ENCODE measurements around the gene OSBPL6. TPM values are rescaled to one million over a fixed set of nuclear protein-coding genes. Genes with fewer than 3 reads are reported as not detected.

Gene OSBPL6
- polyA plus RNA-seq, 1 donor (not counting 4 experiments of a cell fraction or from before 2014, with no cell fraction given) = 11.6 TPM

- H3K27me3 ChIP-seq (ENCODE audit: control insufficient read depth, extremely low read depth, insufficient read depth, low read length) = no peaks in the 10 kb centered on the region
- H3K4me3 ChIP-seq (ENCODE audit: control insufficient read depth in 2 of 3, extremely low read depth in 1 of 3, insufficient read depth in 2 of 3, low read depth in 1 of 3, low read length in 3 of 3) = no peak overlapping the region
- no peak overlapping the region for H3K9ac ChIP-seq (ENCODE audit: control insufficient read depth, extremely low read depth, insufficient read depth, low read length)
- dilution Hi-C loops (cut with MboI; ENCODE audit: extremely low pct_ligation_motif_present, low sequenced_read_pairs) = no loop called here
- H3K9me1 ChIP-seq (ENCODE audit: control insufficient read depth, extremely low read depth, insufficient read depth, low read length) = no peaks in the 10 kb centered on the region
- no peaks in the 10 kb centered on the region for H4K20me1 ChIP-seq (ENCODE audit: control insufficient read depth, extremely low read depth, insufficient read depth, low read length)
- no peak overlapping the region for H3K4me2 ChIP-seq (ENCODE audit: control insufficient read depth, extremely low read depth, insufficient read depth, low read depth, low read length)
- DNase-seq (ENCODE audit: low read depth, low spot score) = no peak
- no peak overlapping the region for H2AFZ ChIP-seq (ENCODE audit: control insufficient read depth, low read length)
- no peaks in the 10 kb centered on the region for H3K9me3 ChIP-seq (ENCODE audit: control insufficient read depth, low read depth, low read length)
- no peak for FAIRE-seq
- H3K36me3 ChIP-seq (ENCODE audit: control insufficient read depth in 2 of 2, extremely low read depth in 1 of 2, insufficient read depth in 2 of 2, low read length in 2 of 2) = no peaks in the 10 kb centered on the region
- H3K4me1 ChIP-seq (ENCODE audit: control insufficient read depth, extremely low read depth, insufficient read depth, low read length) = no peaks in the 10 kb centered on the region
- no peaks in the 10 kb centered on the region for H3K79me2 ChIP-seq (ENCODE audit: control insufficient read depth, insufficient read depth, low read length)
- TF ChIP-seq, protein P1, sequence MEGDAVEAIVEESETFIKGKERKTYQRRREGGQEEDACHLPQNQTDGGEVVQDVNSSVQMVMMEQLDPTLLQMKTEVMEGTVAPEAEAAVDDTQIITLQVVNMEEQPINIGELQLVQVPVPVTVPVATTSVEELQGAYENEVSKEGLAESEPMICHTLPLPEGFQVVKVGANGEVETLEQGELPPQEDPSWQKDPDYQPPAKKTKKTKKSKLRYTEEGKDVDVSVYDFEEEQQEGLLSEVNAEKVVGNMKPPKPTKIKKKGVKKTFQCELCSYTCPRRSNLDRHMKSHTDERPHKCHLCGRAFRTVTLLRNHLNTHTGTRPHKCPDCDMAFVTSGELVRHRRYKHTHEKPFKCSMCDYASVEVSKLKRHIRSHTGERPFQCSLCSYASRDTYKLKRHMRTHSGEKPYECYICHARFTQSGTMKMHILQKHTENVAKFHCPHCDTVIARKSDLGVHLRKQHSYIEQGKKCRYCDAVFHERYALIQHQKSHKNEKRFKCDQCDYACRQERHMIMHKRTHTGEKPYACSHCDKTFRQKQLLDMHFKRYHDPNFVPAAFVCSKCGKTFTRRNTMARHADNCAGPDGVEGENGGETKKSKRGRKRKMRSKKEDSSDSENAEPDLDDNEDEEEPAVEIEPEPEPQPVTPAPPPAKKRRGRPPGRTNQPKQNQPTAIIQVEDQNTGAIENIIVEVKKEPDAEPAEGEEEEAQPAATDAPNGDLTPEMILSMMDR (optimal IDR thresholded peaks at IDR 0.05 in 1 of 3, IDR thresholded peaks at IDR 0.05 in 1 of 3, conservative IDR thresholded peaks at IDR 0.05 in 1 of 3; ENCODE audit: extremely low read depth in 1 of 3, insufficient read depth in 2 of 3, low read length in 3 of 3) = no peak
- no peak for TF ChIP-seq EZH2 (IDR thresholded peaks at IDR 0.05; ENCODE audit: low read length)
- H3K27ac ChIP-seq (ENCODE audit: control insufficient read depth, insufficient read depth, low read length) = no peak overlapping the region
Observed at GRCh38 chr2:178251151-178251955, 57.0 kb downstream of the OSBPL6 start.

- Histone ChIP-seq H3K9ac (ENCODE audit: control insufficient read depth, extremely low read depth, insufficient read depth, low read length) (no peak overlapping the region), H3K4me2 (ENCODE audit: control insufficient read depth, extremely low read depth, insufficient read depth, low read depth, low read length) (no peak overlapping the region), H3K27ac (ENCODE audit: control insufficient read depth, insufficient read depth, low read length) (no peak overlapping the region), H2AFZ (ENCODE audit: control insufficient read depth, low read length) (no peak overlapping the region), H3K36me3 (ENCODE audit: control insufficient read depth in 2 of 2, extremely low read depth in 1 of 2, insufficient read depth in 2 of 2, low read length in 2 of 2) (no peaks in the 10 kb centered on the region), H3K9me1 (ENCODE audit: control insufficient read depth, extremely low read depth, insufficient read depth, low read length) (no peaks in the 10 kb centered on the region), H3K9me3 (ENCODE audit: control insufficient read depth, low read depth, low read length) (no peaks in the 10 kb centered on the region), H3K79me2 (ENCODE audit: control insufficient read depth, insufficient read depth, low read length) (no peaks in the 10 kb centered on the region), H3K4me1 (ENCODE audit: control insufficient read depth, extremely low read depth, insufficient read depth, low read length) (peaks cover 5% of the 10 kb centered on the region), H4K20me1 (ENCODE audit: control insufficient read depth, extremely low read depth, insufficient read depth, low read length) (no peaks in the 10 kb centered on the region), H3K4me3 (ENCODE audit: control insufficient read depth in 2 of 3, extremely low read depth in 1 of 3, insufficient read depth in 2 of 3, low read depth in 1 of 3, low read length in 3 of 3) (no peak overlapping the region), H3K27me3 (ENCODE audit: control insufficient read depth, extremely low read depth, insufficient read depth, low read length) (no peaks in the 10 kb centered on the region)
- dilution Hi-C loops (cut with MboI; ENCODE audit: extremely low pct_ligation_motif_present, low sequenced_read_pairs) = no loop called here
- no peak for TF ChIP-seq EZH2 (IDR thresholded peaks at IDR 0.05; ENCODE audit: low read length)
- TF ChIP-seq, protein P1 (optimal IDR thresholded peaks at IDR 0.05 in 1 of 3, IDR thresholded peaks at IDR 0.05 in 1 of 3, conservative IDR thresholded peaks at IDR 0.05 in 1 of 3; ENCODE audit: extremely low read depth in 1 of 3, insufficient read depth in 2 of 3, low read length in 3 of 3) = no peak
- DNase-seq (ENCODE audit: low read depth, low spot score) (no peak), FAIRE-seq (no peak)
Observed at GRCh38 chr2:178256382-178257042, 62.2 kb downstream of the OSBPL6 start.

All from keratinocyte (primary cell).